Measurements from ENCODE around the gene WIPF2. TPM values are rescaled to one million over a fixed set of nuclear protein-coding genes. Genes with fewer than 3 reads are reported as not detected.
"Not testable (repeated sequence)": the region's sequence is repeated elsewhere in the genome, so short reads cannot be mapped to it uniquely, and the experiment has no call there.

Gene WIPF2
- polyA plus RNA-seq, 1 donor from 2014 or later, result 11.4 TPM

DNA sequence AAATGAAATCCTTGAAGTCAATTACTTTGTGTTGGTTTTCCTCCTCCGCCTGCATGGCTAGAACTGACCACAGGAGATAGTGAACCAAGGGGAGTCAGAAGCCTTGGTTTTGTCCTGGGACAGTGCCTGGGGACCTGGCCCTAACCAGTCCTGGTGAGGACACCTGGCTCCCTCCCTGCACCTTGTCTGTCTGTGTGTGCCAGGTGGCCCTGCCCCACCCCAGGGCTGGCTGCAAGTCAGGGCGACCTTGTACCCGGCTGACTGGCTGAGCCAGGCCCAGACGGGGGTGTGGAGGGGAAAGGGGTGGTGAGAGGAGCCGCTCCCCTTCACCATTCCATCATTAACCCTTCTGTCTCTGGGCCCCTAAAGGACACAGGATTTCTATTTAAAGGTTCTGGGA, 38.4 kb upstream of the WIPF2 start:
- H3K4me3 Mint-ChIP-seq, result no peak overlapping the region
- peaks cover 2% of the 10 kb centered on the region for H3K36me3 Mint-ChIP-seq
- H3K27ac Mint-ChIP-seq, result peak overlapping the region in 1 of 3 donors; percentile 68
- H3K4me1 Mint-ChIP-seq, result peaks cover 0 to 6% (median 5%) of the 10 kb centered on the region in 3 donors
- H3K9me3 Mint-ChIP-seq, result no peaks in the 10 kb centered on the region
- no peaks in the 10 kb centered on the region for H3K27me3 Mint-ChIP-seq

DNA sequence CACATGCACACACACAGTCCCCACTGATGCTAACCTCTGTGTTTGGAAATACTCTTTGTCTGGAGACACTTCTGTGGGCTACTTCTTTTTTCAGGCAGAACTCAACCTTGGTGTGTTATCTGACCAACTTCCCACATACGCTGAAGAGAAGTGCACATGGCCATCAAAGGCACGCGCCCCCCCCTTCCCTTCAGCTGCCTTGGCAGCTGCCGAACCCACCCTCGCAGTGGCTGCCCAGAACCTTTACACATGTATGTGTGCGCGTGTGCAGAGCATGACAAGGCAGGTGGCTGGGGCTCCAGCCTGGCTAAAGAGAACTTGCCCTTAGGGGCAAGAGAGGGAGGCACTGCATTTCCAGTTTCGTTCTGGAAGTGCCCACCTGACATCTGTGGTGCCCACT, 37.9 kb upstream of the WIPF2 start:
- Mint-ChIP-seq H3K4me1 (peaks cover 0 to 6% (median 5%) of the 10 kb centered on the region in 3 donors), H3K9me3 (no peaks in the 10 kb centered on the region), H3K27ac (no peak overlapping the region), H3K27me3 (no peaks in the 10 kb centered on the region), H3K4me3 (no peak overlapping the region), H3K36me3 (peaks cover 2% of the 10 kb centered on the region)

DNA sequence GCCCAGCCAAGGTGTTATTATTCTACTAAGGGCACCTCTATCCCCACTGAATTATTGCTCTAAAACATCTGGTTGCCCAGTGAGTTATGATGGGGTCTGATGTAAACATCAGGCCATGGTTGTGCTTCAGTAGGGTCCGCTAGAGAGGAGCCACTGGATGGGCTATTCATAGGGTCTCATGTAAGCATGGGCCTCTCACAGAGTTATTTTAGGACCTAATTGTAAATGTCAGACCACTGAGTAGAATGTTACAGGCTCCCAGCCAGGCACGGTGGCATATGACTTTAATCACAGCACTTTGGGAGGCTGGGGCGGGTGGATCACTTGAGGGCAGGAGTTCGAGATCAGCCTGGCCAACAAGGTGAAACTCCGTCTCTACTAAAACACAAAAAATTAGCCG, 36.5 kb upstream of the WIPF2 start:
- Mint-ChIP-seq H3K27me3 (no peaks in the 10 kb centered on the region), H3K36me3 (no peaks in the 10 kb centered on the region), H3K27ac (no peak overlapping the region), H3K9me3 (no peaks in the 10 kb centered on the region), H3K4me1 (peaks cover 0 to 4% (median 0%) of the 10 kb centered on the region in 3 donors), H3K4me3 (no peak overlapping the region)

DNA sequence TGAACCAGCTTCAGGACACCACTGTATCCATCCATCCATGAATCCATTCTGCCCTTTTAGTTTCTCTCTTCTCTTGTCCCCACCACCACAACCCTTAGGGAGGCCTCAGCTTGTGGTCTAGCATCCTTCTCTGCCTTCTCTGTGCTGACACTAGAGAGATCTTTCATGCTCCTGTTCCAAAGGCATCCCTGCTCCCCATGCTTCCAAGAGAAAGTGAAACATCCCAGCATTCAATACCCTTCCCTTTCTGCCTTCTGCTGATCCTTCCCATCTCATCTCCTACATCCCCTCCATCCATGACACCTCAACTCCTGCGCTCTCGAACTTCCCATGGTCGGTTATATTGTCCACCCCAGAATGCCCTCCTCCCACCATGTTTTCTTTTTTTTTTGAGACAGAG, 31.9 kb upstream of the WIPF2 start:
- H3K4me1 Mint-ChIP-seq, result peaks cover 5 to 7% (median 5%) of the 10 kb centered on the region in 3 donors
- no peak overlapping the region for H3K27ac Mint-ChIP-seq
- no peaks in the 10 kb centered on the region for H3K27me3 Mint-ChIP-seq
- no peaks in the 10 kb centered on the region for H3K36me3 Mint-ChIP-seq
- H3K4me3 Mint-ChIP-seq, result no peak overlapping the region
- H3K9me3 Mint-ChIP-seq, result no peaks in the 10 kb centered on the region

DNA sequence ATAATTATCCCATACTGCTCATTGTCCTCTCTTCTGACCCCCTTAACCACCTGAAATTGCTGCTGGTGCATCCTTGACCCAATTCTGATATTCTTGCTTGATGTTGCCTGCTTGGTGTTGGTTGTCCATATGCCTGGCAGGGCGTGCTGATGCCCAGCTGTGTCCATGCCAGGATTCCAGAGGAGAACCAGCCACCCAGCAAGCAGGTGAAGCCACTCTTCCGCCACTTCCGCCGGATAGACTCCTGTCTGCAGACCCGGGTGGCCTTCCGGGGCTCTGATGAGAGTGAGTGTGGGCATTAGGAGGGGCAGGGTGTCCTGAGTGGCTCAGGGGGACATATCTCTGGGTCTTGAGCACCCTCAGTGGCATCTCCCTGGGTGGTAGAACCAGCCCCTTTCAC, 30.4 kb upstream of the WIPF2 start:
- Mint-ChIP-seq H3K4me1 (peaks cover 5 to 7% (median 5%) of the 10 kb centered on the region in 3 donors), H3K9me3 (no peaks in the 10 kb centered on the region), H3K27me3 (no peaks in the 10 kb centered on the region), H3K27ac (no peak overlapping the region), H3K4me3 (peak overlapping the region in 1 of 4 donors; percentile 32), H3K36me3 (no peaks in the 10 kb centered on the region)

DNA sequence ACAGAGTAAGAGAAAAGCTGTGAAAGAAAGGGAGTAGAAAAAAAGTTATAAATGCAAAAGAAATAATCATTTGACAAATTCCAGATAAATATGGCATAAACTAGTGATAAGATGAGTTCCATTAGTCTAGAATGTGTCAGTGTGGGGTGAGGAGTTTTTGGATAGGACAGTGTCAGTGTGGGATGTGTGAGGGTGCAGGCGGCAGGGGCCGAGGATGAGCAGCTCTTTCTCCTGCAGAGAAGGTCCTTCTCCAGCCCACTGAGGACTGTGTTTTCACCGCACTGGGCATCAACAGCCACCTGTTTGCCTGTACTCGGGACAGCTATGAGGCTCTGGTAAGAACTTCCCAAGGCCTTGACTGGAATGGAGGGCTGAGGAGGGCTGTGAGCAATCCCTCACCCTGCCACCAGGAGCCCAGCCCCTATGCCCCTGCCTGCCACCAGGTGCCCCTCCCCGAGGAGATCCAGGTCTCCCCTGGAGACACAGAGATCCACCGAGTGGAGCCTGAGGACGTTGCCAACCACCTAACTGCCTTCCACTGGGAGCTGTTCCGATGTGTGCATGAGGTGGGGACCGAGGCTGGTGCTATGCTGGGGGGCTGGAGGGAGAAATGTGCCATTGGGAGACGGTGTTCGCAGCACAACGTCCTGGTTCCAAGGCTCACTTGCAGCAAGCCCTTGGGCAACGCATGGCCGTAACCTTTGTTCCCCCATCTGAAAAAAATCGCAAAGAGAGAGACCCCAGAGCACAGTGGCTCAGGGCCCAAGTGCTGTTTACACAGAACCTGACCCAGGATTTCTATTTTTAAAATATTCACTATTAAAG, 28.7 kb upstream of the WIPF2 start:
- H3K4me1 Mint-ChIP-seq, result peaks cover 5 to 7% (median 5%) of the 10 kb centered on the region in 3 donors
- H3K4me3 Mint-ChIP-seq, result peak overlapping the region; percentile 77 to 94 (median 86)
- H3K27ac Mint-ChIP-seq, result no peak overlapping the region
- no peaks in the 10 kb centered on the region for H3K36me3 Mint-ChIP-seq
- no peaks in the 10 kb centered on the region for H3K27me3 Mint-ChIP-seq
- H3K9me3 Mint-ChIP-seq, result no peaks in the 10 kb centered on the region

DNA sequence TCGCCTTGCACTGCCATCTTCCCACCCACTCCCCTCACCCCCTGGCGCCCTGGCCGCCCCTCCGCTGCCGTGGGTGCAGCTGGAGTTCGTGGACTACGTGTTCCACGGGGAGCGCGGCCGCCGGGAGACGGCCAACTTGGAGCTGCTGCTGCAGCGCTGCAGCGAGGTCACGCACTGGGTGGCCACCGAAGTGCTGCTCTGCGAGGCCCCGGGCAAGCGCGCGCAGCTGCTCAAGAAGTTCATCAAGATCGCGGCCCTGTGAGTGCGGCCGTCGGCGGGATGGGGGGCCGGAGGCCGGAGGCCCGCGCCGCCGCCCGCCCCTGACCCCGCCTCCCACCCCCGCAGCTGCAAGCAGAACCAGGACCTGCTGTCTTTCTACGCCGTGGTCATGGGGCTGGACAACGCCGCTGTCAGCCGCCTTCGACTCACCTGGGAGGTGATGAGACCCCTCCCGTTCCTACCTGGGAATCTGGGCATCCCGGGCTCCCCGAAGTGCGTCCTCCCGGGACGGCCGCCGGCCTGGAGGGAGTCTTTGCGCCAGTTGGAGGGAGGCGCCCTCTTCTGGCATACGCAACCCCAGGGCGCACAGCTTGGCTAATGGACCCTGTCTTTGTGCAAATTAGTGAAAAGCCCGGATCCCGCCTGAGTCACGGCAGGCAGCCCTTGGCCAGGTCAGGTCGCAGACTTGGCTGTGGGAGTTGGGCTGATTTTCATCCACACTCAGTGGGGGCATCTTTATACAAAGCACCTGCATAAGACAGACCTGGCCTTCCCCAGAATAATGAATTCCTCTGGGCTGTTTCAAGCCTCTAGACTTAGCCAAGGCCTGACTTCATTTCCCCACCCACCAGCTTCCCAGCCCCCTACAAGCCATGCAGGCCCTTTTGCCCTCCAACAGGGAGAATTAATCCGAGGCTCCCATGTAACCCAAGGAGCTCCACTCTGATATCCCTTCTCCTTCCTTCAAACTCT, 27.6 kb upstream of the WIPF2 start:
- peak overlapping the region; percentile 85 to 99 (median 96) for H3K4me3 Mint-ChIP-seq
- no peaks in the 10 kb centered on the region for H3K27me3 Mint-ChIP-seq
- H3K27ac Mint-ChIP-seq, result peak overlapping the region in 2 of 3 donors; percentile 17 to 94
- H3K36me3 Mint-ChIP-seq, result peaks cover 2% of the 10 kb centered on the region
- H3K4me1 Mint-ChIP-seq, result peaks cover 5 to 7% (median 5%) of the 10 kb centered on the region in 3 donors
- no peaks in the 10 kb centered on the region for H3K9me3 Mint-ChIP-seq

DNA sequence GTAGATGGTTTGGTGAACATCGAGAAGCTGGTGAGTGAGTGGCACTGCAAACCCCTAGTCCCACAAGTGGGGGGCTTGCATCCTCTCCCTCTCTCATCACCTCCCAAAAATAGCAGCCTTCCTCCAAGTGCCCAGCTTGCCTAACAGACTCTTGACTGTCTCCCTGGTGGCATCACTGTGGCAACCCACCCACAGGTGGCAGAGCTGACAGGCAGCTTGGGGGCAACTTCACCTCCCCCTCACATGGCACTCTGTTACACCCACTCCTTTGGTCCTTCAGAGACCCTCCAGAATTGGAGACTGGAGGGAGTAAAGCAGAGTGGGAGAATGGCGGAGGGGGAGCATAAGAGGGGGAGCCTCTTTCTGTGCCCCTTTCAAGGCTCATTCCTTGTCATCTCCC, 26.1 kb upstream of the WIPF2 start:
- Mint-ChIP-seq H3K4me1 (peaks cover 5% of the 10 kb centered on the region in 3 donors), H3K27ac (peak overlapping the region in 2 of 3 donors; percentile 46 to 92)

DNA sequence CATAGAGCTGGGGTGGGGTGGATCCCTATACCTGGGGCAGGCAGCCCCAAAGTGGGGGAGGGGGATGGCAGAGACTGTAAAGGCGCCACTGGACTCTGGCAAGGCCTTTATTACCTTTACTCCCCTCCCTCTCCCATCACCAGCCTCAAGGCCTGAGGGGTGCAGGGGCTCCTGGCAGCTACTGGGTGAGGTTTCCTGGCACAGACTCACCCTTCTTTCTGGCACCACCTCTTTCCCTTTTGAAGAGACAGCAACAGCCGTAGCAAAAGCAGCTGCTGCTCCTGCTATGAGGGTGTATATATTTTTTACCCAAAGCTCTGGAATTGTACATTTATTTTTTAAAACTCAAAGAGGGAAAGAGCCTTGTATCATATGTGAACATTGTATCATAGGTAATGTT, 24.3 kb upstream of the WIPF2 start:
- Mint-ChIP-seq H3K4me3 (peak overlapping the region in 1 of 4 donors; percentile 17), H3K27ac (no peak overlapping the region), H3K36me3 (peaks cover 2% of the 10 kb centered on the region), H3K4me1 (peaks cover 5% of the 10 kb centered on the region in 3 donors), H3K9me3 (no peaks in the 10 kb centered on the region), H3K27me3 (peaks cover 3% of the 10 kb centered on the region)

More for the DNA sequence above, 26.1 kb upstream of the WIPF2 start:
- H3K36me3 Mint-ChIP-seq, result peaks cover 2% of the 10 kb centered on the region
- H3K4me3 Mint-ChIP-seq, result peak overlapping the region in 3 of 4 donors; percentile 38 to 68 (median 45)
- H3K27me3 Mint-ChIP-seq, result no peaks in the 10 kb centered on the region
- H3K9me3 Mint-ChIP-seq, result no peaks in the 10 kb centered on the region

DNA sequence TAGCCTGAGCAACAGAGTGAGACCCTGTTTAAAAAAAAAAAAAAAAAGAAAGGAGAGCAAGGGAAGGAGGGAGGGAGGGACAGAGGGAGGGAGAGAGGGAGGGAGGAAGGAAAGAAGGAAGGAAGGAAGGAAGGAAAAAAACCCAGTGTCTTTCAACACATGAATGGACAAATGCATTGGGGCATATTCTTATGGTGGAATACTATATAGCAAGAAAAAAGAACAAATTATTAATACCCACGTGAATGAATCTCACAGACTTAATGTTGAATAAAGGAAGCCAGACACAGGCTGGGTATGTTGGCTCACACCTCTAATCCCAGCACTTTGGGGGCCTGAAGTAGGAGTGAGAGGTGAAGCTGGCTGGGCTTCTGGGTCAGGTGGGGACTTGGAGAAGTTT, 21.6 kb upstream of the WIPF2 start:
- Mint-ChIP-seq H3K27me3 (peaks cover 4% of the 10 kb centered on the region), H3K4me3 (no peak overlapping the region), H3K4me1 (peaks cover 0 to 3% (median 0%) of the 10 kb centered on the region in 3 donors), H3K36me3 (peaks cover 2% of the 10 kb centered on the region), H3K27ac (no peak overlapping the region), H3K9me3 (no peaks in the 10 kb centered on the region)

DNA sequence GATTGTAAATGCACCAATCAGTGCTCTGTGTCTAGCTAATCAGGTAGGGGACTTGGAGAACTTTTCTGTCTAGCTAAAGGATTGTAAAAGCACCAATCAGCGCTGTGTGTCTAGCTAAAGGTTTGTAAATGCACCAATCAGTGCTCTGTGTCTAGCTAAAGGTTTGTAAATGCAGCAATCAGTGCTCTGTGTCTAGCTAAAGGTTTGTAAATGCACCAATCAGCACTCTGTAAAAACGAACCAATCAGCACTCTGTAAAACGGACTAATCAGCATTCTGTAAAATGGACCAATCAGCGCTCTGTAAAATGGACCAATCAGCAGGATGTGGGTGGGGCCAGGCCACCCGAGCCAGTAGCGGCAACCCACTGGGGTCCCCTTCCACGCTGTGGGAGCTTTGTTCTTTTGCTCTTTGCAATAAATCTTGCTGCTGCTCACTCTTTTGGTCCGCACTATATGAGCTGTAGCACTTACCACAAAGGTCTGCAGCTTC, 21.1 kb upstream of the WIPF2 start:
- not testable (repeated sequence) for H3K27me3 Mint-ChIP-seq, H3K9me3 Mint-ChIP-seq, H3K4me3 Mint-ChIP-seq, H3K27ac Mint-ChIP-seq, H3K4me1 Mint-ChIP-seq, H3K36me3 Mint-ChIP-seq

DNA sequence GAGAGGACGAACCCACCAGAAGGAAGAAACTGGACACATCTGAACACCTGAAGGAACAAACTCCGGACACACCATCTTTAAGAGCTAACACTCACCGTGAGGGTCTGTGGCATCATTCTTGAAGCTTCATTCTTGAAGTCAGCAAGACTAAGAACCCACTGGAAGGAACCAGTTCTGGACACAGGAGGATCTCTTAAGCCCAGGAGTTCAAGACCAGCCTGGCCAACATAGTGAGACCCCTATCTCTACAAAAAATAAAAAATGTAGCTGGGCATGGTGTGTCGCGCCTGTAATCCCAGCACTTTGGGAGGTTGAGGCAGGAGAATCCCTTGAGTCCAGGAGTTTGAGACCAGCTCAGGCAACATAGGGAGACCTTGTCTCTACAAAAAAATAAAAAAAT, 20.5 kb upstream of the WIPF2 start:
- H3K36me3 Mint-ChIP-seq, result peaks cover 2% of the 10 kb centered on the region
- H3K27me3 Mint-ChIP-seq, result peaks cover 4% of the 10 kb centered on the region
- no peaks in the 10 kb centered on the region for H3K9me3 Mint-ChIP-seq
- peaks cover 0 to 3% (median 0%) of the 10 kb centered on the region in 3 donors for H3K4me1 Mint-ChIP-seq
- H3K4me3 Mint-ChIP-seq, result no peak overlapping the region
- no peak overlapping the region for H3K27ac Mint-ChIP-seq

DNA sequence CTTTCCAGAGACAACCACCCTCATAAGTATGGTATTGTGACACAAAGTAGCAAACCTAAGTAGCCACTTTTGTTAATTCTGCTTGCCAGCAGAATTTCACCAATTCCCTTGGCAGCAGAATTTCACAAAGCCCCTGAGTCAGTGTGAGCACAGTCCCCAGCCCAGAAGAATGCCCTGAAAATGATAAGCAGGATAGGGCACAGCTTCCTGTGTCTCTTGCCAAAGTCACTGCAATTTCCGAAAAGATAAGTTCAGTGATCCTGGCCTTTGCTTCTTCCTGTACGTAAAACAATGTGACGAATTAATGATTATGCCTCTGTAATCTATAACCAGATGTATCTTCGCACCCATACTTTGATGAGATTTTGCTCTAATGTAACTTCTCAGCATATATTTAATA, 16.0 kb upstream of the WIPF2 start:
- Mint-ChIP-seq H3K27ac (no peak overlapping the region), H3K9me3 (no peaks in the 10 kb centered on the region), H3K27me3 (peaks cover 6% of the 10 kb centered on the region), H3K4me1 (peaks cover 0 to 3% (median 0%) of the 10 kb centered on the region in 3 donors), H3K36me3 (no peaks in the 10 kb centered on the region), H3K4me3 (no peak overlapping the region)

DNA sequence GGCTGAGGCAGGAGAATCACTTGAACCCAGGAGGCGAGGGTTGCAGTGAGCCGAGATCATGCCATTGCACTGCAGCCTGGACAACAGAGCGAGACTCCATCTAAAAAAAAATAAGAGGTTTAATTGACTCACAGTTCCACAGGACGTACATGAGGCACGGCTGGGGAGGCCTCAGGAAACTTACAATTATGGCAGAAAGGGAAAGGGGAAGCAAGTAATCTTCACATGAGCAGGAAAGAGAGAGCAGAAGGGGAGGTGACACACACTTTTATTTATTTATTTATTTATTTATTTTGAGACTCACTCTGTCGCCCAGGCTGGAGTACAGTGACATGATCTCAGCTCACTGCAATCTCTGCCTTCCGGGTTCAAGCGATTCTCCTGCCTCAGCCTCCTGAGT, 12.9 kb upstream of the WIPF2 start:
- H3K27ac Mint-ChIP-seq, H3K4me1 Mint-ChIP-seq, H3K36me3 Mint-ChIP-seq, H3K4me3 Mint-ChIP-seq, H3K27me3 Mint-ChIP-seq, H3K9me3 Mint-ChIP-seq: not testable (repeated sequence)

Measured in IgD-negative memory B cell (primary cell).